ENCODE measurements around the gene SLIT3. TPM values are rescaled to one million over a fixed set of nuclear protein-coding genes. Genes with fewer than 3 reads are reported as not detected.

Gene SLIT3
- total RNA-seq, 2 experiments from 2014 or later, result not detected

DNA sequence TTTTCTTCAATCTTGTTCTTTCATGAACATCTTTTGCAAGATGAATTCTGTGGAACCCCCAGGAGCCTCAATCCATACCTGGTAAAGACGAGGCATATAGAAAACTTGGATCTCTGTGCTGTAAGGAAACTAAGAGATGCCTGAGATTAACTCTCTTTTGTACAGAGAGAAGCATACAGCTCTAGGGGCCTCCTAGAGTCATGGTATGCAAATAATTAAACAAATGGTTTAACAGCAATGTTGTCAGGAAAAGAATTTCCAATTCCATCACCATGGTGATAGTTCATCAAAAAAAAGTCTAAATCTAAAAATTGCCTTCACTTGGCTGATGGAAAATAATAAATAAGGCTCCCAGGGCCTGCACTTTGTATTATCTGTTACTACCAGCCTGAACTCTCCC is 275.4 kb downstream of the SLIT3 start:
- Mint-ChIP-seq H3K9me3 (no peaks in the 10 kb centered on the region), H3K27ac (no peak overlapping the region), H3K4me3 (no peak overlapping the region), H3K27me3 (peaks cover 47% of the 10 kb centered on the region), H3K4me1 (ENCODE audit: low read depth) (no peaks in the 10 kb centered on the region), H3K36me3 (ENCODE audit: low read depth) (no peaks in the 10 kb centered on the region)
- intact Hi-C loops (cut with DNase I, micrococcal nuclease), result no loop called here
- TF ChIP-seq, protein P1, sequence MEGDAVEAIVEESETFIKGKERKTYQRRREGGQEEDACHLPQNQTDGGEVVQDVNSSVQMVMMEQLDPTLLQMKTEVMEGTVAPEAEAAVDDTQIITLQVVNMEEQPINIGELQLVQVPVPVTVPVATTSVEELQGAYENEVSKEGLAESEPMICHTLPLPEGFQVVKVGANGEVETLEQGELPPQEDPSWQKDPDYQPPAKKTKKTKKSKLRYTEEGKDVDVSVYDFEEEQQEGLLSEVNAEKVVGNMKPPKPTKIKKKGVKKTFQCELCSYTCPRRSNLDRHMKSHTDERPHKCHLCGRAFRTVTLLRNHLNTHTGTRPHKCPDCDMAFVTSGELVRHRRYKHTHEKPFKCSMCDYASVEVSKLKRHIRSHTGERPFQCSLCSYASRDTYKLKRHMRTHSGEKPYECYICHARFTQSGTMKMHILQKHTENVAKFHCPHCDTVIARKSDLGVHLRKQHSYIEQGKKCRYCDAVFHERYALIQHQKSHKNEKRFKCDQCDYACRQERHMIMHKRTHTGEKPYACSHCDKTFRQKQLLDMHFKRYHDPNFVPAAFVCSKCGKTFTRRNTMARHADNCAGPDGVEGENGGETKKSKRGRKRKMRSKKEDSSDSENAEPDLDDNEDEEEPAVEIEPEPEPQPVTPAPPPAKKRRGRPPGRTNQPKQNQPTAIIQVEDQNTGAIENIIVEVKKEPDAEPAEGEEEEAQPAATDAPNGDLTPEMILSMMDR (IDR thresholded peaks at IDR 0.05), result no peak
- ChIA-PET POLR2A (no interaction called here), CTCF (no interaction called here)
- no peak overlapping the region for H3K4me3 ChIP-seq (ENCODE audit: low read length)
- no peak for DNase-seq
- ATAC-seq (ENCODE audit: poor library complexity), result no peak
- no peaks in the 10 kb centered on the region for H3K4me1 ChIP-seq (ENCODE audit: insufficient read depth, low read length)
- no peak overlapping the region for H3K27ac ChIP-seq (ENCODE audit: low read depth in 1 of 2, low read length in 2 of 2)
- H3K27me3 ChIP-seq (ENCODE audit: control insufficient read depth in 1 of 2, insufficient read depth in 2 of 2, low read length in 2 of 2), result peaks cover 3 to 5% of the 10 kb centered on the region in 2 experiments
- no peaks in the 10 kb centered on the region for H3K36me3 ChIP-seq (ENCODE audit: insufficient read depth, low read length)
- H3K9me3 ChIP-seq (ENCODE audit: control insufficient read depth in 1 of 2, insufficient read depth in 1 of 2, low read length in 2 of 2), result no peaks in the 10 kb centered on the region

DNA sequence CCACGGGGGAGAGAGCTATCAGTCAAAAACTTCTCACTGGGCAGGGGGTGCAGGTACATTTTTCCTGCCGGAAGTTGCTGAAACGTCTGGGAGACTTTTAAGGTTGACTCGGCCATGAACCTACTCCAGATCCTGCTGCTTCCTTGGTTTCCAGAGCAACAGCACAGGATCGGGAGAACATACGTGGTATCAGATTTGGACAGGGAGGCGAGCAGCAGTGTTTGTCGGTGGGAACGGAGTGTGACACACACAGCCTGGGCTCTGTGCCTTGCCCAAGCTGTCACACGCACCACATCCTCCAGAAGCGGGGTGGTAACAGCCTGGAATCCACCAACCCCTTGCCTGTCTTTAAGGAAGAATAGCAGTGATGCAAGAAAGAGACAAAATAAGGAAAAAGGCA is 276.5 kb downstream of the SLIT3 start:
- H3K9me3 ChIP-seq (ENCODE audit: control insufficient read depth in 1 of 2, insufficient read depth in 1 of 2, low read length in 2 of 2), result no peaks in the 10 kb centered on the region
- ATAC-seq (ENCODE audit: poor library complexity), result no peak
- TF ChIP-seq, protein P1 (IDR thresholded peaks at IDR 0.05), result no peak
- H3K4me1 Mint-ChIP-seq (ENCODE audit: low read depth), result no peaks in the 10 kb centered on the region
- ChIA-PET CTCF (no interaction called here), POLR2A (no interaction called here)
- intact Hi-C loops (cut with DNase I, micrococcal nuclease), result no loop called here
- no peaks in the 10 kb centered on the region for H3K9me3 Mint-ChIP-seq
- H3K27me3 ChIP-seq (ENCODE audit: control insufficient read depth in 1 of 2, insufficient read depth in 2 of 2, low read length in 2 of 2), result peaks cover 3 to 5% of the 10 kb centered on the region in 2 experiments
- no peaks in the 10 kb centered on the region for H3K4me1 ChIP-seq (ENCODE audit: insufficient read depth, low read length)
- no peaks in the 10 kb centered on the region for H3K36me3 Mint-ChIP-seq (ENCODE audit: low read depth)
- no peak overlapping the region for H3K27ac ChIP-seq (ENCODE audit: low read depth in 1 of 2, low read length in 2 of 2)
- DNase-seq, result no peak
- H3K27ac Mint-ChIP-seq, result no peak overlapping the region
- H3K36me3 ChIP-seq (ENCODE audit: insufficient read depth, low read length), result no peaks in the 10 kb centered on the region
- no peak overlapping the region for H3K4me3 ChIP-seq (ENCODE audit: low read length)
- no peak overlapping the region for H3K4me3 Mint-ChIP-seq
- peaks cover 47% of the 10 kb centered on the region for H3K27me3 Mint-ChIP-seq

DNA sequence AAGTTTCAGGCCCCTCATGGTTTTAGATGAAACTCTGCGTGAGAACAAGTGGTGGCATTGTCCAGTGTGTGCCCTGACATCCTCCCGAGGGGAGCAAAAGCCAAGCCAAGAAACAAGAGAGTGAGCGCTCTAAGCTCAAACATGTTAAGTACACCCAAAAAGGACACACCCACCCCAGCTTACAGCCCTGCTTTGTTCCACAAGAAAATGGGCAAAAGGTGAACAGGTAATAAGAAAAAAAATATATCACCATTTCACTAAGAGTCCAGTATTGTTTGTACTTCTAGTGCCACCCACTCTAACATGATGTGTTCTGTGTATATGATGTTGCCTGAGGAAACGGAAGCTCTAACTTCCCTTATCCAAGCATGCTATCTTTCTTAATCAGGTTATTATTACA is 278.2 kb downstream of the SLIT3 start:
- TF ChIP-seq, protein P1 (IDR thresholded peaks at IDR 0.05), result no peak
- DNase-seq, result no peak
- ATAC-seq (ENCODE audit: poor library complexity), result no peak
- intact Hi-C loops (cut with DNase I, micrococcal nuclease), result no loop called here
- H3K4me3 ChIP-seq (ENCODE audit: low read length), result no peak overlapping the region
- H3K27me3 ChIP-seq (ENCODE audit: control insufficient read depth in 1 of 2, insufficient read depth in 2 of 2, low read length in 2 of 2), result peaks cover 0 to 2% of the 10 kb centered on the region in 2 experiments
- H3K36me3 ChIP-seq (ENCODE audit: insufficient read depth, low read length), result no peaks in the 10 kb centered on the region
- Mint-ChIP-seq H3K27me3 (peaks cover 45% of the 10 kb centered on the region), H3K27ac (no peak overlapping the region), H3K9me3 (no peaks in the 10 kb centered on the region), H3K36me3 (ENCODE audit: low read depth) (no peaks in the 10 kb centered on the region), H3K4me1 (ENCODE audit: low read depth) (no peaks in the 10 kb centered on the region), H3K4me3 (no peak overlapping the region)
- ChIA-PET POLR2A (no interaction called here), CTCF (no interaction called here)
- no peaks in the 10 kb centered on the region for H3K4me1 ChIP-seq (ENCODE audit: insufficient read depth, low read length)
- no peaks in the 10 kb centered on the region for H3K9me3 ChIP-seq (ENCODE audit: control insufficient read depth in 1 of 2, insufficient read depth in 1 of 2, low read length in 2 of 2)
- H3K27ac ChIP-seq (ENCODE audit: low read depth in 1 of 2, low read length in 2 of 2), result no peak overlapping the region
